Measurements from ENCODE around the gene ERN2.

Gene ERN2

GRCh38 chr16:23683487-23683886, 29.5 kb downstream of the ERN2 start:
- DNase-seq: no peak

- no peak for DNase-seq
These were observed 30.8 kb downstream of the ERN2 start for GRCh38 chr16:23682181-23682580.

GRCh38 chr16:23679986-23680336, 33.1 kb downstream of the ERN2 start:
- DNase-seq: no peak

- no peak for DNase-seq
These were observed 33.6 kb downstream of the ERN2 start for GRCh38 chr16:23679274-23679985.

GRCh38 chr16:23678430-23679273, 34.4 kb downstream of the ERN2 start, which contains the start of gene PLK1:
TSS of gene PLK1 (plus strand) at chr16:23678889. CDS start at chr16:23678933, 44 bp downstream.
- DNase-seq: peak; percentile 71

GRCh38 chr16:23676924-23677480, 36.0 kb downstream of the ERN2 start:
- DNase-seq: no peak

- DNase-seq: no peak
These were observed 38.9 kb downstream of the ERN2 start for GRCh38 chr16:23673971-23674614.

- no peak for DNase-seq
These were observed 42.8 kb downstream of the ERN2 start for GRCh38 chr16:23670137-23670776.

- DNase-seq: no peak
These were observed 44.1 kb downstream of the ERN2 start for GRCh38 chr16:23668873-23669272.

- no peak for DNase-seq
These were observed 44.8 kb downstream of the ERN2 start for GRCh38 chr16:23668225-23668624.

- no peak for DNase-seq
These were observed 45.7 kb downstream of the ERN2 start for GRCh38 chr16:23667355-23667659.

- DNase-seq: no peak
These were observed 46.3 kb downstream of the ERN2 start for GRCh38 chr16:23666571-23667354.

GRCh38 chr16:23663918-23664317, 49.1 kb downstream of the ERN2 start:
- no peak for DNase-seq

GRCh38 chr16:23651943-23652468, 61.0 kb downstream of the ERN2 start:
- DNase-seq: no peak

GRCh38 chr16:23650674-23651416, 62.2 kb downstream of the ERN2 start:
- no peak for DNase-seq

GRCh38 chr16:23642246-23642774, 70.7 kb downstream of the ERN2 start:
- no peak for DNase-seq

GRCh38 chr16:23640931-23641765, 71.9 kb downstream of the ERN2 start, which contains the start of the genes DCTN5 and PALB2:
TSS of gene DCTN5 (plus strand) at chr16:23641466. CDS start at chr16:23641543, 77 bp downstream.
TSS of gene PALB2 (minus strand) at chr16:23641310. CDS start at chr16:23641157, 153 bp downstream.
- DNase-seq: peak; percentile 81

GRCh38 chr16:23640615-23640930, 72.4 kb downstream of the ERN2 start:
- no peak for DNase-seq
